Thoracic aorta (tissue), 2 donors: ENCODE results near the gene MSH4. TPM values are rescaled to one million over a fixed set of nuclear protein-coding genes. Genes with fewer than 3 reads are reported as not detected.
"Not testable (repeated sequence)": the region's sequence is repeated elsewhere in the genome, so short reads cannot be mapped to it uniquely, and the experiment has no call there.

Source experiments
- ATAC-seq: fragments of 150-250 bp; one replicate; pipeline ENCODE4 v1.8.0; 2017; ENCODE audit warnings: low read depth; ENCODE audit not compliant: insufficient number of reproducible peaks, low FRiP score
- DNase-seq: peaks from one replicate; pipeline ENCODE4 v3.0.0-alpha.2; 2020; ENCODE audit warnings: low spot score
- H3K27ac ChIP-seq, 2 donors: fragments of 200-600 bp; sonication (generic); 1 replicate in 1 of 2; 2 replicates in 1 of 2; pipeline ENCODE4 v1.5.1; 2016; ENCODE audit warnings: mild to moderate bottlenecking in 2 of 2, moderate library complexity in 2 of 2
- H3K27me3 ChIP-seq: fragments of 200-600 bp; sonication (generic); replicated peaks from 2 replicates; pipeline ENCODE4 v1.6.0; 2016; ENCODE audit warnings: mild to moderate bottlenecking; ENCODE audit not compliant: insufficient read depth
- H3K36me3 ChIP-seq: fragments of 200-600 bp; sonication (generic); one replicate; pipeline ENCODE4 v1.5.1; 2016
- H3K4me1 ChIP-seq, 2 donors: fragments of 200-600 bp; sonication (generic); 1 replicate in 1 of 2; 2 replicates in 1 of 2; pipeline versions ENCODE4 v1.5.1 to v1.6.0; 2016; ENCODE audit warnings: low read depth in 2 of 2, mild to moderate bottlenecking in 1 of 2; ENCODE audit not compliant: control insufficient read depth in 1 of 2
- H3K4me3 ChIP-seq: fragments of 200-600 bp; sonication (generic); 2 replicates; pipeline ENCODE4 v1.5.1; 2016; ENCODE audit warnings: mild to moderate bottlenecking
- H3K9me3 ChIP-seq: fragments of 200-600 bp; sonication (generic); 2 replicates; pipeline ENCODE4 v1.5.1; 2016
- CTCF ChIP-seq: fragments of 200-600 bp; sonication (generic); IDR thresholded peaks from one replicate; pipeline ENCODE4 v1.5.1; 2019; ENCODE audit warnings: antibody characterized with exemption
- total RNA-seq, 2 donors: library from RNA; depleted of rRNA; stranded (reverse); fragments of >200 nt; gene quantifications; one replicate each; pipeline versions ENCODE4 v1.1.0 to v1.2.3, GENCODE V29; 2016

Gene MSH4
- total RNA-seq, 2 donors from 2014 or later = 0.27 to 0.28 TPM

DNA sequence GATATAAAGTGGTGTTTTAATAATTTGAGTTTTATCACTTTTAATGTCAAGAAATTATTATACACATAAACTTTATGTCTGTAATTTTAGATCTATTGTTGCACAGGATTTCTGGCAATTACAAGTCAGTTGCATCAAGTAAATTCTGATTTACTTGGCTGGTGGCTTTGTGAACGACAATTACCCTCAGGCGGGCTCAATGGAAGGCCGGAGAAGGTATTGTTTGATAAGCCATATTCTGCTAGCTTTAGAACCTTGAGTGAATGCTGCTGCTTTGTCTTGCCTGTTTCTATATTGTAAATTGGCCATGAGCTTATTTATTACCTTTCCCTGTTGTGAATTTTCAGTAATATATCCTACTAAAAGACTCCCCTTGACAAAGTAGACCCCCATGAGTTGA is 4.6 kb upstream of the MSH4 start:
- no peak for TF ChIP-seq CTCF
- peaks cover 48% of the 10 kb centered on the region for H3K36me3 ChIP-seq
- H3K4me1 ChIP-seq = peaks cover 37 to 39% of the 10 kb centered on the region in 2 donors
- no peak for ATAC-seq
- H3K4me3 ChIP-seq = no peak overlapping the region
- H3K9me3 ChIP-seq = no peaks in the 10 kb centered on the region
- H3K27me3 ChIP-seq = no peaks in the 10 kb centered on the region
- no peak for DNase-seq
- H3K27ac ChIP-seq = no peak overlapping the region

- Histone ChIP-seq H3K27me3 (no peaks in the 10 kb centered on the region), H3K4me3 (no peak overlapping the region), H3K9me3 (no peaks in the 10 kb centered on the region), H3K36me3 (peaks cover 48% of the 10 kb centered on the region), H3K4me1 (peaks cover 16% of the 10 kb centered on the region in 2 donors), H3K27ac (no peak overlapping the region)
- TF ChIP-seq CTCF = no peak
- no peak for DNase-seq
- no peak for ATAC-seq
Observed at GRCh38 chr1:75794382-75794781, 2.3 kb upstream of the MSH4 start.

- Histone ChIP-seq H3K36me3 (peaks cover 38% of the 10 kb centered on the region), H3K4me3 (no peak overlapping the region), H3K4me1 (peaks cover 4% of the 10 kb centered on the region in 2 donors), H3K27ac (no peak overlapping the region), H3K9me3 (no peaks in the 10 kb centered on the region), H3K27me3 (no peaks in the 10 kb centered on the region)
- ATAC-seq (no peak), DNase-seq (no peak)
- no peak for TF ChIP-seq CTCF
Observed at GRCh38 chr1:75795703-75796193, 934 bp upstream of the MSH4 start.

DNA sequence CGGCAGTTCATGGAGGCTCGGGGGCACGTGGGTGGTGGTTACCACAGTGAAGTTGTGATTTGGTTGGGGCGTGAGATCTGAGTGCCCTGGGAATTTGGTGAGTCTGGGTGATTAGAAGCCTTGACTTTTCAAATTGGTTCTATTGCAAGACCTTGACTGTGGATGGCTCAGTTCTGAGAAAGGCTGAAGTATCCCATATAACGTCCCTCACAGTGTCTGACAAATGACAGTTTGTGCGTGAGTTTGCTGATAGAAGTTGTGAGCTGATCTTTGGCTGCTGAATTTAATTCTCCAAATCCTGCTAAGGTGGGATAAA is 549 bp downstream of the MSH4 start:
- TF ChIP-seq CTCF = no peak
- Histone ChIP-seq H3K4me3 (no peak overlapping the region), H3K4me1 (no peaks in the 10 kb centered on the region), H3K9me3 (no peaks in the 10 kb centered on the region), H3K36me3 (peaks cover 26% of the 10 kb centered on the region), H3K27ac (no peak overlapping the region), H3K27me3 (no peaks in the 10 kb centered on the region)
- DNase-seq (no peak), ATAC-seq (no peak)

DNA sequence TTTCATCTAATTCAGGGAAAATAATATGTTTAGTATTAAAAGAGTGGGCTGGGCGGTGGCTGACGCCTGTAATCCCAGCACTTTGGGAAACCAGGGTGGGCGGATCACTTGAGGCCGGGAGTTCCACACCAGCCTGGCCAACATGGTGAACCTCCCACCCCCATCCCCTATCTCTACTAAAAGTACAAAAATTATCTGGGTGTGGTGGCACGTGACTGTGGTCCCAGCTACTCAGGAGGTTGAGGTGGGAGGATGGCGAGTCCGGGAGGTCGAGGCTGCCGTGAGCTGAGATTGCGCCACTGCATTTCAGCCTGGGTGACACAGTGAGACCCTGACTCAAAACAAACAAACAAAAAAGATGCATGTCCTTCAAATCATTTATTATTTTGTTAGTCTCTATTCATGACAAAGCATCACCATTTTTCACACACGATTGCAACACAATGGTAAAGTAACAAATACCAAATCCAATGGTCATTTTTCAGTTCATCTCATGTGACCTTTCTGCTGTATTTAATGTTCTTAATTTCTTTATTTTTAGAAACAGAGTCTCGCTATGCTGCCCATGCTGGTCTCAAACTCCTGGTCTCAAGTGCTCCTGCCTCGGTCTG is 1.0 kb downstream of the MSH4 start:
- TF ChIP-seq CTCF = no peak
- no peak for ATAC-seq
- Histone ChIP-seq H3K4me1 (no peaks in the 10 kb centered on the region), H3K9me3 (no peaks in the 10 kb centered on the region), H3K27ac (no peak overlapping the region), H3K4me3 (no peak overlapping the region), H3K27me3 (no peaks in the 10 kb centered on the region), H3K36me3 (peaks cover 22% of the 10 kb centered on the region)
- DNase-seq = no peak

DNA sequence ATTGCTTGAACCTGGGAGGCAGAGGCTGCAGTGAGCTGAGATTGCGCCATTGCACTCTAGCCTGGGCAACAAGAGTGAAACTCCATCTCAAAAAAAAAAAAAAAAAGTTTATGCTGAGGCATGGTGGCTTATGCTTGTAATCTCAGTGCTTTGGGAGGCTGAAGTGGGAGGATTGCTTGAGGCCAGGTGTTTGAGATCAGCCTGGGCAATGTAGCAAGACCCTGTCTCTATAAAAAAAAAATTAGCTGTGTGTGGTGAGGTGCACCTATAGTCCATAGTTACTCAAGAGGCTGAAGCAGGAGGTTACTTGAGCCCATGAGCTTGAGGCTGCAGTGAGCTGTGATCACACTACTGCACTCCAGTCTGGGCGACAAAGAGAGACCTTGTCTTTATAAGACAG is 4.8 kb downstream of the MSH4 start:
- not testable (repeated sequence) for H3K4me1 ChIP-seq, H3K27ac ChIP-seq, H3K9me3 ChIP-seq, DNase-seq, H3K4me3 ChIP-seq, ATAC-seq, H3K27me3 ChIP-seq, H3K36me3 ChIP-seq
